Stimulated activated CD4-positive, alpha-beta T cell treated with anti-CD3 and anti-CD28 coated beads, TNF-alpha, amount 100 ng/mL, for 48 hours (primary cell): ENCODE results near the gene GRSF1.
A peak's percentile ranks its signal among the peaks of the same experiment; 100 is the strongest.
"Not testable (repeated sequence)": the region's sequence is repeated elsewhere in the genome, so short reads cannot be mapped to it uniquely, and the experiment has no call there.

Experiments used
- DNase-seq, 3 donors: peaks; one replicate each; pipeline ENCODE4 v3.0.0-alpha.2; 2020; ENCODE audit warnings: low read depth in 3 of 3

GRSF1 gene, protein sequence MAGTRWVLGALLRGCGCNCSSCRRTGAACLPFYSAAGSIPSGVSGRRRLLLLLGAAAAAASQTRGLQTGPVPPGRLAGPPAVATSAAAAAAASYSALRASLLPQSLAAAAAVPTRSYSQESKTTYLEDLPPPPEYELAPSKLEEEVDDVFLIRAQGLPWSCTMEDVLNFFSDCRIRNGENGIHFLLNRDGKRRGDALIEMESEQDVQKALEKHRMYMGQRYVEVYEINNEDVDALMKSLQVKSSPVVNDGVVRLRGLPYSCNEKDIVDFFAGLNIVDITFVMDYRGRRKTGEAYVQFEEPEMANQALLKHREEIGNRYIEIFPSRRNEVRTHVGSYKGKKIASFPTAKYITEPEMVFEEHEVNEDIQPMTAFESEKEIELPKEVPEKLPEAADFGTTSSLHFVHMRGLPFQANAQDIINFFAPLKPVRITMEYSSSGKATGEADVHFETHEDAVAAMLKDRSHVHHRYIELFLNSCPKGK

DNA sequence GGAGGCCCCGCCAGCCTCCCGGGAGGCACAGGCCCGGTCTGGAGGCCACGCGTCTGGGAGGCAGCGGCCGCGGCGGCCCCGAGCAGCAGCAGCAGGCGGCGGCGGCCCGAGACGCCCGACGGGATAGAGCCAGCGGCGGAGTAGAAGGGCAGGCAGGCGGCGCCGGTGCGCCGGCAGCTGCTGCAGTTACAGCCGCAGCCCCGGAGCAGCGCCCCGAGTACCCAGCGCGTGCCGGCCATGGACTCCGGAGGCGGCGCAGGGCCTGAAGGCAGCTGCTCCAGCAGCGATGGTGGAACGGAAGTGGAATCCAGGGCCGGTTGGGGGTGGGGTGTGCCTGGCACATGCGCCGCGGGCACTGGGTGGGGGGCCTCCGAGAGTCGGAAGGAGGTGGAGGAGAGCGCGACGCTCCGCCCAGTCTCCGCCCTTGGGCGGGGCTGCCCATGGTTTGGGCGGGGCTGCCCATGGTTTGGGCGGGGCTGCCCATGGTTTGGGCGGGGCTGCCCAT is at the start of gene GRSF1:
GRSF1 (minus strand) TSS at position 302 of the 505 bp plus-strand sequence; CDS start at position 239, 63 bp downstream.
- peak; percentile 89 to 95 (median 91) for DNase-seq

GRCh38 chr4:70885174-70885573 is 45.5 kb upstream of the GRSF1 start:
- DNase-seq = no peak

DNA sequence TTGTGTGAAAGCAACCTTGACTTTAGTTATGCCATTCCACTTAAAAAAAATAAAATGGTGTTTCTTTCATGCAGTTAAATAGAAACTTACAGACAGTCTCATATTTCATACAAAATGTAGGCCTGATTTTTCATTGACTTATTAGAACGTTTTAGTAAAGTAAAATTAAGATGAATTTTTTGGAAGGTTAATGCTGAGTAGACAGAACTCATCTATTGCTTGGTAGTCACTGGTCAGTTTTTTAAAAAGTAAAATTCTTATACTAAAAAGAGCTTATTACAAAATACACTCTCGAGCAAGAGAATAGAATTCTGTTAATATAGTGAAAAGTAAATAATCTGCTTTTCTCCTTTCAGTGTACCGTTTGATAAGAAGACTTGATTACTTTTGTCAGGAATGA is 41.0 kb upstream of the GRSF1 start:
- no peak for DNase-seq

- DNase-seq = no peak
Observed at GRCh38 chr4:70877556-70877955, 37.9 kb upstream of the GRSF1 start.

GRCh38 chr4:70874268-70875156 is 34.8 kb upstream of the GRSF1 start:
- no peak for DNase-seq

DNA sequence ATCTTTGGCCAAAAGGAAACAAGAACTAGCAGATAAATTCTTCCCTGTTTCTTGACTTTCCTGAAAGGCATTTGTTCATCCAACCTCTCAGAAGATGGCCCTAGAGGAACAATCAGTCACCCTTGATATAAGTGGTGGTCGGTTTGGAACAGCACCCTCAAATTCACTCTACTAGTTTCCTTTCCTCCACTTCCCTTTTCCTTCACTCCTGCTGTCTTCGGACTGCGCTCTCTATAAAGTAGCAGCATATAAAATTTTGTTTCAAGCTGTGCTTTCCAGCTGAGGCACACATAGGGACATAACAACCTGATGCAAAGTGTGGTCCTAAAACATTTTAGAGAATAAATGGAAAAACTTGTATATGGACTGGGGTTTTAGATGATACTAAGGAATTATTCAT is 33.5 kb upstream of the GRSF1 start:
- no peak for DNase-seq

- no peak for DNase-seq
Observed at GRCh38 chr4:70868778-70869177, 29.1 kb upstream of the GRSF1 start.

DNA sequence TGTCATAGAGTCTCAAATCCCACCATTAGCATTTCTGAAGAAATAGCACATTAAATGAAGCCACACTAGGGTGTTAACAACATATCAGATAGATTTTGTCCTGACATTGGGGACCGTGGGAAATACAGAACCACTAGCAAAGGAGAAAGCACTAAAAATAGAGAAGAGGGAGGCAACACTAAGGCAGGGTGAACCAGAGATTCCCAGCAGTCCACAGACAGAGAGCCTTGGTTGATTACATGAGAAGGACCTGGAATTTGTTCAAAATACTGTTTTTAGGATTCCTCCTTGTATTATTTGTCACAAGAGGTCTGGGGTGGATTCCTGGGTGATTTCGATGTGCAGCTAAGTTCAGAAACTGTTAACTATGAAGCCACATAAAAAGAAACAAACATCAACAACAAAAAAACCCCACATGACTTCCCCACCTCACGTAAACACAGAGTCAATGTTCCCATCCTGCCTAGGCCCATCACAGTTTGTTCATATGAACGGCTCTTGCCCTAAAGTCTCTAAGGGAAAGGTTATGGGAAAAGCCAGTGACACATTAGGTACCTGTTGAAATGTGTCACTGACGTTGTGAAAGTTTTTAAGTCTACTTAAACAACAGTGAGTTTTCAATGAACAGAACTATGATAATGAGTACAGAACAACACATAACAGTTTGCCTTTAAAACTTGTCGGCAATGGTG is 23.6 kb upstream of the GRSF1 start:
- no peak for DNase-seq

- no peak for DNase-seq
Observed at GRCh38 chr4:70859066-70859465, 19.4 kb upstream of the GRSF1 start.

- DNase-seq = no peak
Observed at GRCh38 chr4:70858454-70858853, 18.8 kb upstream of the GRSF1 start.

DNA sequence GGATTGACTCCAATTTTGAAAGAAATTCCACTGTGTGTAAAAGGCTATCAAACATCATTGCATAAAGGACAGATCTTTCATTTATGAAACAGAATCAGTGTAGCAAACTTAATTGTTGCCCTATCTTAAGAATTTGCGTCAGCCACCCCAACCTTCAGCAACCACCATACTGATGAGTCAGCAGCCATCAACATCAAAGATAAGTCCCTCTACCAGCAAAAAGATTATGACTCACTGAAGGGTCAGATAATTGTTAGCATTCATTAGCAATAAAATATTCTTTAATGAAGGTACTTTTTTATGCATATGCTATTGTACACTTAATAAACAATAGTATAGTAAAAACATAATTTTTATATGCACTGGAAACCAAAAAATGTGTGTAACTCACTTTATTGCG is 15.8 kb upstream of the GRSF1 start:
- DNase-seq = no peak

DNA sequence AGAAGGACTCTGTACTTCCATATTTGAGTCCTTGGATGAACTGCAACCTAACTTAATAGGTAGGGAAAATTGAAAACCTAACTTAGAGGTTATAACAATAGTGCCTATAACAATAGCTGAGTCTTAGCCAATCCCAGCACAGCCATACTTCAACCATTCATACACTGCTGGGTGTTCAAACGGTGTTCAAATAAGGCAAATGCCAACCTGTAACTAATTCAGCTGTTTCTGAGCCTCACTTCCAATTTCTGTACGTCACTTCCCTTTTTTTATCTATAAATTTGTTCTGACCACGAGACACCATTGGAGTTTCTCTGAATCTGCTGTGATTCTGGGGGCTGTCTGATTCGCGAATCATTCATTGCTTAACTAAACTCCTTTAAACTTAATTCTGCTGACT is 9.6 kb upstream of the GRSF1 start:
- DNase-seq = no peak

GRCh38 chr4:70844180-70844579 is 4.5 kb upstream of the GRSF1 start:
- DNase-seq = peak in 1 of 3 donors; percentile 15

- no peak for DNase-seq
Observed at GRCh38 chr4:70842761-70843435, 3.2 kb upstream of the GRSF1 start.

- no peak for DNase-seq
Observed at GRCh38 chr4:70841951-70842350, 2.3 kb upstream of the GRSF1 start.

DNA sequence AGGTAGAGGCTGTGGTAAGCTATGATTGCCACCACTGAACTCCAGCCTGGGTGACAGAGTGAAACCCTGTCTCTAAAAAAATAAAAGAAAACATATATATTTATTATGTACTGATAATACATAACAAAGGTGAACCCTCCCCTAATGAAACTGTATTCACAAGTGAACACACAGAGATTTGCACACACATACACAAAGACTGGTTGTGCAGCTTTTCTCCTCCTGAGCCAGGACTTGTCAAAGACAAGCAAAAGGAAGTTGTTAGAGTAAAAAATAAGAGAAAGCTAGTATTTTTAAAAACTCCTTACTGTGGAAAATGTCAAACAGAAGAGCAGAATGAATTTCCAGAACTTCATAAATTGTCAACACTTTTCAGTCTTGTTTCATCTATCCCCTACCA is 1.5 kb upstream of the GRSF1 start:
- no peak for DNase-seq

DNA sequence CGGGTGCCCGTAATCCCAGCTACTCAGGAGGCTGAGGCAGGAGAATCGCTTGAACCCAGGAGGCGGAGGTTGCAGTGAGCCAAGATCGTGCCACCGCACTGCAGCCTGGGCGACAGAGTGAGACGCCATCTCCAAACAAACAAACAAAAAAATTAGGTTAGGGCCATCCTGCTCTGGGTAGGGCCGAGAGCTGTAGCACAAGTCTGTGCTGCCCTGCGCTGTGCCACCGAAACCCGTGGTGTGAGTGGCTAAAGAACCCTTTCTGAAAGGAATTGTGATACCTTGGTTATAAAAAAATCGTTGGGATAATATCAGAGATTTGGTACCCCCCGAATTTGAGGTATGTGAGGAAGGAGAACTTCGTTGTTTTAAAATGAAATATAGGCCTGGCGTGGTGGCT is 941 bp upstream of the GRSF1 start:
- not testable (repeated sequence) for DNase-seq

GRCh38 chr4:70840137-70840536 is 447 bp upstream of the GRSF1 start:
- DNase-seq = peak; percentile 51 to 65 (median 62)

GRCh38 chr4:70838666-70839588 is 763 bp downstream of the GRSF1 start:
- DNase-seq = peak; percentile 44 to 58 (median 45)

DNA sequence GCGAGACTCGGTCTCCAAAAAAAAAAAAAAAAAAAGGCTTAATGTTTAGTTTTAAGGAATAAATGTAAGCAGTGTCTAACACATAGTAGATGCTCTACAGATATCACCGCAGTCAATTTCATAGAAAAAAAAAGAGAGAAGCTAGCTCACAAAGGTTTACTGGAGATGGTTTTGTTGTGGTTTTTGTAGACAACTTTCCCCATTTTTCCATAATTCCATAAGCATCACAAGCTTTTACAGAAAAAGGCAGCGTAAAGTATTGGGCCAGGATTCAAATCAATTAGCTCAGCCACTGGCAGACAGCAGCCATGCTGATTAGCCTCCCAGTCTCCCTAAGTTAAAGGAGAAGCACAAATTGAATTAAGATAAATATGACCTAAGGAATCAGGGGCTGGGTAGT is 1.5 kb downstream of the GRSF1 start:
- DNase-seq = no peak
